GM18507 (cell line): ENCODE data around the gene SIGLEC9.
A peak's percentile ranks its signal among the peaks of the same experiment; 100 is the strongest.

Experiments
- DNase-seq: peaks from one replicate; pipeline ENCODE4 v3.0.0; 2011; ENCODE audit warnings: low read depth; ENCODE audit not compliant: insufficient read length; ENCODE audit errors: extremely low spot score
- FAIRE-seq: peaks from 2 replicates; lab custom pipeline; 2011; peaks lifted over from hg19 to GRCh38; lab: Jason Lieb, UNC

Gene SIGLEC9

DNA sequence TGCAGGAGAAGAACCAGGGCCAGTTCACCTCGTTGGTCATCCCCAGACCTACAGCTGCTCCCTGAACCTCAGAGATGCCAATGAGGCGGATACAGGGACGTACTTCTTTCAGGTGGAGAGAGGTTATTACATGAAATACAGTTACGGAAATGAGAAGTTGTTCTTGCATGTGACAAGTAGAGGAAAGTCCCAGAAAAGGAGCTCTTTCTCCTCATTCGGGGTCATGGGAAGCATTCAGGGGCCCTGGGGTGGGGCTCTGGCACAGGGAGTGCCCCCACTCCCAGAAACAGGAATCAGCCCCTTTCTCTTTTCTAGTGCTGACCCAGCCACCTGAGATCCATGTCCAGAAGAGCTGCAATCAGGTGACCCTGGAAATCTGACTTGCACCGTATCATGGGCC is 4.5 kb upstream of the SIGLEC9 start:
- FAIRE-seq (no peak), DNase-seq (no peak)

DNA sequence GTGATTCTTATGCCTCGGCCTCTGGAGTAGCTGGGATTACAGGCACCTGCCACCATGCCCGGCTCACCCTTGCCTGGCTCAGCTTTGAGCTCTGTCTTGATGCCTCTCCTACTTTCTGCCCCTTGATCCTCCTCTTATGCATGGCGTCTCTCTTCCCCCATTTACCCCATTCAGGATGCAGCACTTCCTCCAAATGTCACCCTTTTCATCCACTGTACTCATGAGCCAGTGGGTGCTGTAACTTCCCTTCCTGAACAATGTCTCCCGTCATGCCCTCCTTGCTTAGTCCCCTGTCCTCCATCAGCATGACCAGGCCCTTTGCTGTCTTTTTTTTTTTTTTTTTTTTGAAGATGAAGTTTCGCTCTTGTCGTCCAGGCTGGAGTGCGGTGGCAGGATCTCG is 3.4 kb upstream of the SIGLEC9 start:
- no peak for DNase-seq
- no peak for FAIRE-seq

DNA sequence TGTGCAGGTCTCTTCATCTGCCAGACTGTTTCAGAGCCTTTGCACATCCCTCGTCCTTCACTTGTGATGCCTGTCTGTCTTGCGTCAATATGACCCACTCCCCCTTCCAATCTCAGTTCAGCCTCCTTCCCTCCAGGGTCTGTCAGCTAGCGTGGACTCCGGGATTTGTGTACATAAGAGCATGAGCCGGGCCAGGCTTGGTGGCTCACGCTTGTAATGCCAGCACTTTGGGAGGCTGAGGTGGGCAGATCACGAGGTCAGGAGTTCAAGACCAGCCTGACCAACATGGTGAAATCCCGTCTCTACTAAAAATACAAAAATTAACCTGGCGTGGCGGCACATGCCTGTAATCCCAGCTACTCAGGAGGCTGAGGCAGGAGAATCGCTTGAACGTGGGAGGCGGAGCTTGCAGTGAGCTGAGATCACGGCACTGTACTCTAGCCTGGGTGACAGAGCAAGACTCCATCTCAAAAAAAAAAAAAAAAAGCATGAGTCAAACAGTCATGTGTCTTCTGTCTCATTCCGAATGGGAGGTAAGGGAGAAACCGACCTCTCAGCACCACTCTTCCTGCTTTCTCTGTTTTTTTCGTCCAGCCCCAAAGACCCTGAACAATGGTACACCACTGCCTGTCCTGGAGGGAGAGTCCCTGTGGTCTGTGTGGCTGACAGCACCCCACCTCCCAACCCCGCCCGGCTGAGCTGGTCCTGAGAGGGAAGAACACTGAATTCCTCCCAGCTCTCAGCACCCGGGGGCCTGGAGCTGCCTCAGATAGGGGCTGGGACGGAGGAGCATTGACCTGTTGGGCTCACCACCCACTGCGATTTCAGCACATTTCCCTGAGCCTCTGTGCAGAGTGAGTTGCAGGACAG is 2.4 kb upstream of the SIGLEC9 start:
- DNase-seq (no peak), FAIRE-seq (no peak)

DNA sequence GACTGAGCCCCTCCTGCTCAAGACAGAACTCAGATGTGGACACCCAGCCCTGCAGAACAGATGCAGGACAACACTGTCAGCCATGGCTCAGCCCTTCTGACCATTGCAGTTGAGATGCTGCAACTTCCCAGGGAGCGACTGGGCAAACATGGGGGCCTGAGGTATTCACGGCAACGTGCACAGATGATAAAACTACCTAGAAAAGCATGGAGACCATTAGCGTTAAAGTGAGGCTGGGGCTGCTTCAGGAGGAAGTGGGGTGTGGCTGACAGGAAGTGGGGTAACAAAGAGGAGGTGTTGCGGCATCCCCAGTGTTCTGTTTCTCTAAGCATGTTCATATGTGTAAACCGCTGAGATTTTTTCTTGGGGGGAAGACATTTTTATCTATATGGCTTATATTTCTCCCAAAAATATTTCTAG is 1.3 kb upstream of the SIGLEC9 start:
- peak; percentile 51 for FAIRE-seq
- DNase-seq = no peak

DNA sequence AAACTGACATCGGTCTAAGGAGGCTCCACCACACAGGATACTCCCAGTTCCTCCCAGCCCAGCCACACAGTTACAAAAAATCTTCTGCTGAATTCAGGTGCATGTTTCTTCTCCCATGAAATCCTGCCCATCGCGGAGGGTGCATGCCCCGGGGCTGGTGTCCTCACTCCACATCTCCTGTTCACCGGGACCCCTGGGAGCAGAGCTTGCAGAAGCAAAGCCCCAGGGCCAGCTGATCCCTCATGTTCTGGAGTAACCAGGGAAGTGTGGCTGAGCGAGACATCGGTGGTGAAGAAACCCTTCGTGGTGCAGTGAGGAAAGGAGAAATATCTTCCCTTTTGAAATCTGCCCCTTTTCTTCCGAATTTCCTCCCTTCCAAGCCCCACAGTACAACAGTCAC is 904 bp upstream of the SIGLEC9 start:
- FAIRE-seq = no peak

DNA sequence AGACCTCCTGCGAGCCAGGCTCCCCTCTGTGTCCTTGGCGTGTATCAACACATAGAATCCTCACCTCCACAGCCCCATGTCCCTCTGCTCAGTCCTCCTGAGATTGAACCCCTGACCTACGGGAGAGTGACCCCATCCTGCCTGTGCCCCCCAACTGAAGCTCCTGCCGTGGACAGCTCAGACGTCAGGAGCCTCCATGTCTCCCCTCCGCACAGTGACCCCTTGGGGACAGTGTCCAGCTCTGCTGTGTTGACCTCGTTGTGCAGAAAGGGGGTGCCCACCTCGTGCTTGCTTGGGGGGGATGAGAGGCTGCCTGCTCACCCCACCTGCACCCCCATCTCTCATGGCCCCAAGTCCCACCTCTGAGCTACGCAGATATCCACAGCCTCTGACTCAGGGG is 490 bp upstream of the SIGLEC9 start:
- DNase-seq (no peak), FAIRE-seq (no peak)

More for the DNA sequence above, 904 bp upstream of the SIGLEC9 start:
- no peak for DNase-seq

DNA sequence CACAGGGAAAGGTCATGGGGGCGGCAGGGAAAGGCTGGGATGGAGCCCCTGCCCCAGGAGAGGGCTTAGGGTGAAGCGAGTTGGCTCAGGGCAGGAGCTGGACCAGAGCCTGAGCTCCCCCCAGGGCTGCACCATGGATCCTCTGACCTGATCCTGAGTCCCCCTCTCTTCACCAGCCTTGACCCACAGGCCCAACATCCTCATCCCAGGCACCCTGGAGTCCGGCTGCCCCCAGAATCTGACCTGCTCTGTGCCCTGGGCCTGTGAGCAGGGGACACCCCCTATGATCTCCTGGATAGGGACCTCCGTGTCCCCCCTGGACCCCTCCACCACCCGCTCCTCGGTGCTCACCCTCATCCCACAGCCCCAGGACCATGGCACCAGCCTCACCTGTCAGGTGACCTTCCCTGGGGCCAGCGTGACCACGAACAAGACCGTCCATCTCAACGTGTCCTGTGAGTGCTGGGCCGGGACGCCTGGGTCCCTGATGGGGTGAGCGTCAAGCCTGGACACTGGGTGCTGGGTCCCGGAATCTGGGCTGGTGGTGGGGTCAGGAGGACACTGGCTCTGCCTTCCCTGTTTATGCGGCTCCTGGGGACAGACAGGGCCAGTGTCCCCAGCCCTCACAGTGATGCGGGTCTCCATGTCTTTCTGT is 842 bp downstream of the SIGLEC9 start:
- DNase-seq (no peak), FAIRE-seq (no peak)

DNA sequence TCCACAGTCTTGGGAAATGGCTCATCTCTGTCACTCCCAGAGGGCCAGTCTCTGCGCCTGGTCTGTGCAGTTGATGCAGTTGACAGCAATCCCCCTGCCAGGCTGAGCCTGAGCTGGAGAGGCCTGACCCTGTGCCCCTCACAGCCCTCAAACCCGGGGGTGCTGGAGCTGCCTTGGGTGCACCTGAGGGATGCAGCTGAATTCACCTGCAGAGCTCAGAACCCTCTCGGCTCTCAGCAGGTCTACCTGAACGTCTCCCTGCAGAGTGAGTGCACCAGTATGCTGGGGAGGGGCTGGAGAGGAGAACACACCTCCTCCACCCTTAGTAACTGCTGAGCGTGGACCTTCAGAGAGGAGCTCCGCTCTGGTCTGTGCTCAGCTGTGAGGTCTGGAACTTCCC is 2.3 kb downstream of the SIGLEC9 start:
- FAIRE-seq = no peak
- DNase-seq = no peak

DNA sequence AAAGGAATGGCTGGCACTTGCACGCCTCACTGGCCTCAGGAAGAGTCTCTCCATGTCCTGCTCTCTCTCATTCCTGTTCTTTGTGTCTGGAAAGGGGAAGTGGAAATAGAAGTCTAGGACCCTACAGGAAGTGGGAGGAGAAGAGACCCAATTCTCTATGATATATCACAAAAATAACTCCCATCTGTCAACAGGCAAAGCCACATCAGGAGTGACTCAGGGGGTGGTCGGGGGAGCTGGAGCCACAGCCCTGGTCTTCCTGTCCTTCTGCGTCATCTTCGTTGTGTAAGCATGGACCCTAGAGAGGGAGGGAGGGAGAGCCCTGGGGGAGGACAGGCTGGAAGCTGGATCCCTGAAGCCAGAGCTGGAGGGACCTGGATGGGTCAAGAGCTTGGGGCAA is 3.0 kb downstream of the SIGLEC9 start:
- no peak for DNase-seq

DNA sequence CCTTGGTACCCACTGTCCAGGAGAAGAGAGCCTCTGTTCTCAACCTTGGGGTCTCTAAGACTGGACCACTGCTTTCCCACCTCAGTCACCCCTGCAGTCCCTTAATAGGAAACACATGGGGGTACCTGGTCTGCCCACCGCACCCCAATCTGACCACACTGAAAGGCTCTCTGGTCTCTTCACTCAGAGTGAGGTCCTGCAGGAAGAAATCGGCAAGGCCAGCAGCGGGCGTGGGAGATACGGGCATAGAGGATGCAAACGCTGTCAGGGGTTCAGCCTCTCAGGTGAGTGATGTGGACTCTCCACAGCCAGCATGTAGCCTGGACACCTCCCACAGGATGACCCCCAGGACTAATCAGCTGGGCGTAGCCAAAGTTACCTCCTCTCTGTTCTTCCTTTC is 3.5 kb downstream of the SIGLEC9 start:
- DNase-seq (no peak), FAIRE-seq (no peak)

More for the DNA sequence above, 3.0 kb downstream of the SIGLEC9 start:
- FAIRE-seq = no peak

DNA sequence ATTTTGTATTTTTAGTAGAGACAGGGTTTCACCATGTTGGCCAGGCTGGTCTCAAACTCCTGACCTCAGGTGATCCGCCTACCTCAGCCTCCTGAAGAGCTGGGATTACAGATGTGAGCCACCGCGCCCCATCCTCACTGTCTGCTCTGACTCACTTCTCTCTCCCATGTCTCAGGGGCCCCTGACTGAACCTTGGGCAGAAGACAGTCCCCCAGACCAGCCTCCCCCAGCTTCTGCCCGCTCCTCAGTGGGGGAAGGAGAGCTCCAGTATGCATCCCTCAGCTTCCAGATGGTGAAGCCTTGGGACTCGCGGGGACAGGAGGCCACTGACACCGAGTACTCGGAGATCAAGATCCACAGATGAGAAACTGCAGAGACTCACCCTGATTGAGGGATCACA is 5.0 kb downstream of the SIGLEC9 start:
- FAIRE-seq (no peak), DNase-seq (no peak)

DNA sequence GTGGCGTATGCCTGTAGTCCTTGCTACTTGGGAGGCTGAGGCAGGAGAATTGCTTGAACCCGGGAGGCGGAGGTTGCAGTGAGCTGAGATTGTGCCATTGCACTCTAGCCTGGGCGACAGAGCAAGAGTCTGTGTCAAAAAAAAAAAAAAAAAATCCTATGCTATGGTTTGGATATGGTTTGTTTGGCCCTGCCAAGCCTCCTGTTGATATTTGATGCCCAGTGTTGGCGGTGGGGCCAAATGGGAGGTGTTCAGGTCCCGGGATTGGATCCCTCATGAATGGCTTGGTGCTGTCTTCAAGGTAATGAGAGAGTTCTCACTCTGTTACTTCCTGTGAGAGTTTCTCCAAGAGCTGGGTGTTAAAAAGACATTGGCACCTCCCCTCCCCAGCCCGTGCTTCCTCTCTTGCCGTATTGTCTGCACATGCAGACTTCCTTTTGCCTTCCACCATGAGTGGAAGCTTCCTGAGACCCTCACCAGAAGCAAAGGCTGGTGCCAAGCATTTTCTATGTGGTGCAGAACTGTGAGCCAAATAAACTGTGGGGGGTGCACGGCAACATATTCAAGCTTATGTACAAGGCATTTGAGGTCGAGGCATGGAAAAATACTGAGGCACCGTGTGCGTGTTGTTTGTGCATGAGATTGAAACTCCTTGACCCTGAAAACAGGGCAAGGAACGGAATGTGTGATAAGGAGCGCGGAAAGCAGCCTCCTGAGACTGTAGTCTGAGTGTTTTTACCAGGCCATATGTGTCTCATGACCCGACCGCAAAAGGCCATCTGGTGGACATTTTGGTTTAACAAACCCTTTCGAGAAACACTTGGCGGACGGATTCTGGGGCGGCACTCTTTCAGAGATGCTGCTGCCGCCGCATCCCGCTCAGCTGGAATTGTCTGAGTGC is 7.3 kb downstream of the SIGLEC9 start:
- no peak for FAIRE-seq
- no peak for DNase-seq

DNA sequence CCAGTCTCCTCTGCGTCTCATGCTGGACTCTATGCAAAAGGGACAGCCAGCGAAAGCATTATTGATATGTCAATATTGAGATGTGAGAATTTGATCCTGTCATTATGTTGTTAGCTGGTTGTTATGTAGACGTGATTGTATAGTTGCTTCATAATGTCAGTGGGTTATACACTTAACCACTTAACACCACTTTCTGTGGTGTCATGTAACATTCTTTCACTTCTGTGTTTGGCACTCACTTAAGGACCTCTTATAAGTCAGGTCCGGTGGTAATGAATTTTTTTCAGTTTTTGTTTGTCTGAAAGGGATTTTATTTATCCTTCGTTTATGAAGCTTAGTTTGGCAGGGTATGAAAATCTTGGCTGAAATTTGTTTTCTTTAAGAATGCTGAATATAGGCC is 10.3 kb downstream of the SIGLEC9 start:
- FAIRE-seq (no peak), DNase-seq (no peak)

DNA sequence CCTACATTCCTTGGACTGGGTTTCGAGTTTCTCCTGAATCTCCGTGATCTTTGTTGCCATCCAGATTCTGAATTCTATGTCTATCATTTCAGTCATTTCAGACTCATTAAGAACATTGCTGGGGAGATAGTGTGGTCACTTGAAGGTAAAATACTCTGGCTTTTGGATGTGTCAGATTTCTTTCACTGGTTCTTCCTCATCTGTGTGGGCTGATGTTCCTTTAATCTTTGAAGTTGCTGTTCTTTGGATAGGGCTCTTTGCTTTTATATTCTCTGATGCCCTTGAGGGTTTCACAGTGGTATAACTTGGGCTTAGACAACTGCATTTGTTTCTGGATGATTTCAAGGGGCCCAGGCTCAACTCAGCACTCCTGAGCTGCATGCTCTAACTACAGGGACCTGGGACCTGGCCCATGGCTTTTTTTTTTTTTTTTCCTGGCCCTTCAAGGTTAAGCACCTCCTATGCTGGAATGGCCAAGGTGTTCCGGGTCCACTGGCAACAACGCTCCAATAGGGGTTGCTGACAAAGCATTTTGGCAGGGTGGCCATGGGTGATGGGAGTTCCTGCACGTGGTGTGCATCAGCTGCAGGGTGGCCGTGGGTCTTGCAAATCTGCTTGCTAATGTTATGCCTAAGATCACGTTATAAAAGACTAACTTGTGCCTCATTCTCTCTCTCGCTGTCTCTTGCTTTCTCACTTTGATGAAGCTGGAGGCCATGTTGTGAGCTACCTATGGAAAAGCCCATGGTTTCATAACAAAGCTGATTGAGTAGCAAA is 11.5 kb downstream of the SIGLEC9 start:
- FAIRE-seq (no peak), DNase-seq (no peak)

DNA sequence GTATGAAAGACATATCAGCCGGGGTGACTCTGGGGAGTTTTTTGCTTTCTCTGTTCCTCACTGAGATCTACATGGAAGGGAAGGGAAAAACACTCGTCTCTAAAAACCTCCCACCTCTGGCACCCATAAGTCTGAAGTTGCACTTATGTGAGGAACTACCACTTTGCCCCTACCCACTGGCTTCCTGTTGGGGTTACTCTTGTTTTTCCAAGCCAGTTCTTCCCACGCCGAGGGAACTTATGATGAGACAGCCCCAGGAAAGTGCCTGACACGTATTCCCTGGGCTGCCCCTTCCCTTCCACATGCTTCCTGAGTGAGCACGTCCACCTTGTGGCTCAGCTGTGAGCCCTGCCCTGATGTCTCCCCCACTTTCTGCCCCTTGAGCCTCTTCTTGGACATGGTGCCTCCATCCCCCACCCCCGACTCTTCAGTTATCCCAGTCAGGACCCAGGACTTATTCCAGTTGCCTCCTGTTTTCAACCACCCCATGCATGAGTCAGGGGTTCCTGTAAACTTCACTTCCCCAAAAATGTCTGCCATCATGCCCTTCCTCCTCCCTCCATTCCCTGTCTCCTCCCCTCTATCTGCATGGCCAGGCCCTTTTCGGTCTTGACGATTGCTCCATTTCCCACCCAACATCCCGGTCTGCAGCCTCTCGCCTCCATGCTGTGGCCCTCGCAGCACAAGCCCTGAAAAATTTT is 12.3 kb downstream of the SIGLEC9 start:
- FAIRE-seq (no peak), DNase-seq (no peak)

DNA sequence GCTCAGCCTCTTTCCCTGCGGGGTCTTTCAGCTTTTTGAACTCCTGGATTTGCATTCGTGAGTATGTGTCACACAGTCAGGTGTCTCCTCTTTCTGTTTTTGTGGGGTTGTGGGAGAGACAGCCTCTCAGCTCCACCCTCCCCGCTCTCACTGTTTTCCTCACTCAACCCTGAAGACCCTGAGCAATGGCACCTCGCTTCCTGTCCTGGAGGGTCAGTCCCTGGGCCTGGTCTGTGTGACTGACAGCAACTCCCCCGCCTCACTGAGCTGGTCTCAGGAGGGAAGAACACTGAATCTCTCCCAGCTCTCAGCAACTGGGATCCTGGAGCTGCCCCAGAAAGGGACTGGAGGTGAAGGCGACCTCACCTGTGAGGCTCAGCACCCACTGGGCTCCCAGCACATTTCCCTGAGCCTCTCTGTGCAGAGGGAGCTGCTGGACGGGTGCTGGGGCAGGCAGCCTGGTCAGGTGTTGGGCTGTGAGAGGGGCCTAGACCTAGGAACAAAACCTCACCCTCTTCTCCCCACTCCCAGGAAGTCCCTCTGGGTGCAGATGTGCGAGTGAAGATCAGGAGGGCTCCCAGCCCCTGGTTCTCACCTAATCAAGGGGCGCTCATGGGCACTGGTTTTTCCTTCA is 13.2 kb downstream of the SIGLEC9 start:
- FAIRE-seq = no peak
- DNase-seq = no peak

DNA sequence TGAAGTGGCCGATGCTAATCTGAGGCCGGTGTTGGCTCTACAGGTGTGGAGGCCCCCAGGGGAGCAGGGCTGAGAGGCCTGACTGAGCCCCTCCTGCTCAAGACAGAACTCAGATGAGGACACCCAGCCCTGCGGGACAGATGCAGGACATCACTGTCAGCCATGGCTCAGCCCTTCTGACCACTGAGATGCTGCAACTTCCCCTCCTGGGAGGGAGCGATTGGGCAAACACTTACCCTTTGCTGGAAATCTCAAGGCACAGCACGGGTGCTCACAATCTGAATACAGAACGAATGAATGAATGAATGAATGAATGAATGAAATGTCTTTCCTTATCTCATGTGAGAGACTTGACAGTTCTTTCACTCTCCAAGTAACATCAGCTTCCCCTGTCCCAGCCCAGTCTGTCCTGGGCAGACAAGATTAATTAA is 13.9 kb downstream of the SIGLEC9 start:
- DNase-seq (no peak), FAIRE-seq (no peak)

DNA sequence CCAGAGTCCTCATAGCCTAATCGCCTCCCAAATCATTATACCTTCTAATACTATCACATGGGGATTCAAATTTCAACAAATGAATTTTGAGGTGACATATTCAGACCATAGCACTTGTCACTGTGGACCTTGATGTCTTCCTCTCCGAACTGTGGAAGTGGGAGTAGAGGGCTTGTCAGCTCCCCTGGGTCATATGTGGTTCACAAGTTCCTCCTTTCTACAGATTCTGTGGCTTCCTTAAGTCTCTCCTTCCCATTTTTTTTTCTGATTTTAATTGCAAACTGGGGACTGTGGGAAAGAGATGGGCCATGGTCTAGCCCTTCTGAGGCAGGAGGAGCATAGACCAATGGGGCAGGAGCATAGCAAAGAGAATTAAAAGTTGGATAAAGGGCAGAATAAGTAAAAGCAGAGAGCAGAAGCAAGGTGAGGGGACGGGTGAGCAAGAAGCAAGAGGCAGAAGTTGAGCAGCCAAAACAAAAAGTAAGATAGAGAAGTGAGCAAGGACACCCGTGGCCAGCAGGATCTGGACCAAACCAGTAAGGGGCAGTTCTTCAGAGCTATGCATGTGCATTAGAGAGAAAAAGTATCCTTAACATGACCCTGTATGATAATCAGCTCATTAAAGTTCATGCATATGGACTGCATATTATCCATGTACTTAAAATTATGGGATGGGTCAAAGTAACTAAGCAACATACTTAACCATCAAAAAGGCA is 14.8 kb downstream of the SIGLEC9 start:
- FAIRE-seq (no peak), DNase-seq (no peak)
